Neural cell (in vitro differentiated cells): ENCODE data around the gene WNT3. TPM values are rescaled to one million over a fixed set of nuclear protein-coding genes. Genes with fewer than 3 reads are reported as not detected.

ENCODE experiments used
- H2AFZ ChIP-seq: fragments of 200-600, 300-800 bp; sonication (generic), shearing (Covaris generic); 2 replicates; pipeline ENCODE4 v1.6.0; 2014; ENCODE audit warnings: low read depth, mild to moderate bottlenecking, antibody characterized with exemption, low read length, moderate library complexity
- H3F3A ChIP-seq: fragments of 200-600 bp; shearing (Covaris generic); 2 replicates; pipeline ENCODE4 v1.6.1; 2016; ENCODE audit warnings: mild to moderate bottlenecking, moderate library complexity, mixed read lengths, antibody characterized with exemption, low read length; ENCODE audit not compliant: insufficient read depth, poor library complexity, severe bottlenecking
- H3K27ac ChIP-seq: fragments of 200-600, 300-800 bp; sonication (generic), shearing (Covaris generic); 2 replicates; pipeline ENCODE4 v1.5.1; 2014; ENCODE audit warnings: mild to moderate bottlenecking, low read length, moderate library complexity
- H3K27me3 ChIP-seq: fragments of 300-800, 200-600 bp; sonication (generic), shearing (Covaris generic); 2 replicates; pipeline ENCODE4 v1.6.0; 2014; ENCODE audit warnings: mild to moderate bottlenecking, low read depth, low read length, moderate library complexity; ENCODE audit not compliant: insufficient read depth
- H3K36me3 ChIP-seq: fragments of 300-800, 200-600 bp; sonication (generic), shearing (Covaris generic); 2 replicates; pipeline ENCODE4 v1.5.1; 2014; ENCODE audit warnings: mild to moderate bottlenecking, antibody characterized with exemption, low read length, moderate library complexity; ENCODE audit not compliant: insufficient read depth
- H3K4me2 ChIP-seq: fragments of 300-800, 200-600 bp; sonication (generic), shearing (Covaris generic); 2 replicates; pipeline ENCODE4 v1.6.0; 2014; ENCODE audit warnings: mild to moderate bottlenecking, low read length
- H3K4me3 ChIP-seq: fragments of 300-800, 200-600 bp; sonication (generic), shearing (Covaris generic); 2 replicates; pipeline ENCODE4 v1.5.1; 2014; ENCODE audit warnings: mild to moderate bottlenecking, low read length, moderate library complexity
- H3K79me2 ChIP-seq: fragments of 200-600 bp; shearing (Covaris generic); replicated peaks from 2 replicates; pipeline ENCODE4 v1.6.0; 2014; ENCODE audit warnings: mild to moderate bottlenecking, low read length, moderate library complexity; ENCODE audit not compliant: insufficient read depth
- H3K9ac ChIP-seq: fragments of 300-800, 200-600 bp; sonication (generic), shearing (Covaris generic); 2 replicates; pipeline ENCODE4 v1.6.1; 2016; ENCODE audit warnings: mild to moderate bottlenecking, low read length, mixed read lengths
- H3K9me2 ChIP-seq: fragments of 200-600 bp; shearing (Covaris generic); 2 replicates; pipeline ENCODE4 v1.6.1; 2016; ENCODE audit warnings: mild to moderate bottlenecking, low read length, mixed read lengths; ENCODE audit not compliant: insufficient read depth
- H3K9me3 ChIP-seq: fragments of 200-600, 300-800 bp; sonication (generic), shearing (Covaris generic); 2 replicates; pipeline ENCODE4 v1.6.1; 2016; ENCODE audit warnings: mild to moderate bottlenecking, mixed run types, low read length, moderate library complexity, mixed read lengths
- H4K20me1 ChIP-seq: fragments of 200-600 bp; shearing (Covaris generic); 2 replicates; pipeline ENCODE4 v1.6.1; 2016; ENCODE audit warnings: mild to moderate bottlenecking, mixed run types; ENCODE audit not compliant: insufficient read depth
- CTCF ChIP-seq: fragments of 450-650 bp; IDR thresholded peaks from 2 replicates; pipeline ENCODE4 v1.5.1; 2014; ENCODE audit warnings: antibody characterized with exemption, mild to moderate bottlenecking, moderate library complexity; ENCODE audit not compliant: poor library complexity, severe bottlenecking
- EP300 ChIP-seq: fragments of 450-650 bp; conservative IDR thresholded peaks from 2 replicates; pipeline ENCODE4 v1.6.1; 2014; ENCODE audit warnings: antibody characterized with exemption, mild to moderate bottlenecking, moderate library complexity; ENCODE audit not compliant: poor library complexity, severe bottlenecking
- EZH2 ChIP-seq: fragments of 200-600, 300-800 bp; shearing (Covaris generic), sonication (generic); IDR thresholded peaks from 2 replicates; pipeline ENCODE4 v1.6.1; 2014; ENCODE audit warnings: antibody characterized with exemption, low read length, borderline replicate concordance, mild to moderate bottlenecking; ENCODE audit not compliant: insufficient read depth, poor library complexity, severe bottlenecking
- MXI1 ChIP-seq: fragments of 450-650 bp; conservative IDR thresholded peaks from 2 replicates; pipeline ENCODE4 v1.6.1; 2014; ENCODE audit warnings: antibody characterized with exemption, mild to moderate bottlenecking; ENCODE audit not compliant: poor library complexity, severe bottlenecking
- POLR2AphosphoS5 ChIP-seq: IDR thresholded peaks from 2 replicates; pipeline ENCODE4 v1.6.1; 2012
- RAD21 ChIP-seq: fragments of 450-650 bp; conservative IDR thresholded peaks from 2 replicates; pipeline ENCODE4 v1.6.1; 2014; ENCODE audit warnings: antibody characterized with exemption, mild to moderate bottlenecking, moderate library complexity
- REST ChIP-seq: IDR thresholded peaks from 2 replicates; pipeline ENCODE4 v1.6.1; 2012; ENCODE audit warnings: borderline replicate concordance
- SMC3 ChIP-seq: fragments of 450-650 bp; conservative IDR thresholded peaks from 2 replicates; pipeline ENCODE4 v1.6.1; 2014; ENCODE audit warnings: antibody characterized with exemption, mild to moderate bottlenecking, moderate library complexity; ENCODE audit not compliant: poor library complexity
- TAF1 ChIP-seq: IDR thresholded peaks from 2 replicates; pipeline ENCODE4 v1.6.1; 2012; ENCODE audit warnings: low read depth
- polyA plus RNA-seq: library from polyadenylated mRNA; depleted of rRNA; stranded (reverse); fragments of >200 nt; gene quantifications from 2 replicates; pipeline ENCODE4 v1.2.3, GENCODE V29; 2014

Gene WNT3
- polyA plus RNA-seq, 1 donor from 2014 or later, result 7.6 TPM

- Histone ChIP-seq H3K27ac (no peak overlapping the region), H2AFZ (no peak overlapping the region), H3K9ac (no peak overlapping the region), H3K9me3 (no peaks in the 10 kb centered on the region), H3K4me3 (no peak overlapping the region), H3K79me2 (no peaks in the 10 kb centered on the region), H3K36me3 (no peaks in the 10 kb centered on the region), H3K9me2 (no peaks in the 10 kb centered on the region), H3K4me2 (no peak overlapping the region), H4K20me1 (no peaks in the 10 kb centered on the region), H3K27me3 (no peaks in the 10 kb centered on the region), H3F3A (no peaks in the 10 kb centered on the region)
- TF ChIP-seq RAD21, result no peak
- TF ChIP-seq SMC3, result no peak
- TF ChIP-seq MXI1, result no peak
- no peak for TF ChIP-seq TAF1
- TF ChIP-seq EP300, result no peak
- no peak for TF ChIP-seq CTCF
- no peak for TF ChIP-seq POLR2AphosphoS5
- no peak for TF ChIP-seq REST
These were observed 53.6 kb downstream of the WNT3 start for GRCh38 chr17:46764709-46765401.

- H3K27ac ChIP-seq, result no peak overlapping the region
- no peaks in the 10 kb centered on the region for H3K27me3 ChIP-seq
- H3K4me2 ChIP-seq, result no peak overlapping the region
- no peak overlapping the region for H2AFZ ChIP-seq
- TF ChIP-seq SMC3, result no peak
- no peak for TF ChIP-seq EZH2
- no peak for TF ChIP-seq POLR2AphosphoS5
- no peaks in the 10 kb centered on the region for H3K36me3 ChIP-seq
- no peaks in the 10 kb centered on the region for H4K20me1 ChIP-seq
- H3K4me3 ChIP-seq, result no peak overlapping the region
- H3F3A ChIP-seq, result no peaks in the 10 kb centered on the region
- no peaks in the 10 kb centered on the region for H3K9me2 ChIP-seq
- no peaks in the 10 kb centered on the region for H3K79me2 ChIP-seq
- no peak overlapping the region for H3K9ac ChIP-seq
- no peaks in the 10 kb centered on the region for H3K9me3 ChIP-seq
These were observed 54.3 kb downstream of the WNT3 start for GRCh38 chr17:46764000-46764708.
